Raji (cell line): ENCODE results near the gene AGAP1.

ENCODE experiments used
- POLR2A ChIP-seq: IDR thresholded peaks from 2 replicates; pipeline ENCODE4 v1.6.1; 2011; ENCODE audit warnings: low read depth, low read length, control low read depth; ENCODE audit not compliant: insufficient read depth

The AGAP1 gene

GRCh38 chr2:235747001-235747785 is 253.3 kb downstream of the AGAP1 start:
- TF ChIP-seq POLR2A: no peak

- no peak for TF ChIP-seq POLR2A
These were observed 253.9 kb downstream of the AGAP1 start for GRCh38 chr2:235747786-235748091.

DNA sequence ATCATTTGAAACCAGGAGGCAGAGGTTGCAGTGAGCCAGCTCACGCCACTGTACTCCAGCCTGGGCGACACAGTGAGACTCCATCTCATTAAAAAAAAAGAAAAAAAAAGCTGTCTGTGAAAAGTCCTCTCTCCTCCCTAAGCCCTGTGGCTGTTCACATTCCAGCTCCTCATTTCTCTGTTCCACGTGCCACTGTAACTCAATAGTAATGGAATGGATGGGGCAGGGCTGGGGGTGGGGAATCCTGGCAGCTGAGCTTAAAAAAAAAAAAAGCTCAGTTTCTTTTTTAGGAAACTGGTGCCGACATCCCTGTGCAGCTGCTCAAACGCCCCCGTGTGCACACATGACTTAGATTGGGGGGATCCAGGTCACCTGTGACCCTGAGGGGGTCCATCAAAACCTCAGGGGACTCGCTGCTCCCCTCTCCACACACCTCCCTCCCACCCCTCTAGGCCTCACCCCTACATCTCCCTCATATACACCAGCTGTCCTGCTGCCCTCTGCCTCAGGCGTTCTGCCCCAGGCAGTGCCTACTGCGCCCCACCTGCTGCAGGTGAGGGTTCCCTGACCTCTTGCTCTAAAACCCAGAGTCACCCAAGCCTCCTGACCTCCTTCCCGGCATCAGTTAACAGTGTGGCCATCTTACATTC is 255.4 kb downstream of the AGAP1 start:
- no peak for TF ChIP-seq POLR2A

DNA sequence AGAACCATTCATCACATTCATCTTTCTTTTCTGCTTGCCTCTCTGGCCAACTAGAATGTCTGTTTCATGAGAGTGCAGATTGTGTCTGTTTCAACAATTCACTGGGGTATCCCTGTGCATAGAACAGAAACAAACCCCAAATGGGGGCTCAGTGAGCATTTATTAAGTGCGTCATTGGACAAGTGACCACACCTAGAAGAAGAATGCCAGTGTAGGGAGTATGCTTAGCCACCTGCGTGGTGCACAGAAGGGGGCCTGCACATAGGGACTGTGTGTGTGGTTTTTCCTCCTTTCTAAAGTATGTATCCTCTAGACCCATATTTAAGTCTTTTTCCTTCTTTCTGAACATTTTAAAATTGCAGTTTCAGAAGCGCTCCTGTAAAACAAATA is 255.9 kb downstream of the AGAP1 start:
- TF ChIP-seq POLR2A: no peak

GRCh38 chr2:235752846-235753245 is 259.0 kb downstream of the AGAP1 start:
- TF ChIP-seq POLR2A: no peak

GRCh38 chr2:235754357-235755207 is 260.7 kb downstream of the AGAP1 start:
- TF ChIP-seq POLR2A: no peak

GRCh38 chr2:235756491-235756890 is 262.6 kb downstream of the AGAP1 start:
- no peak for TF ChIP-seq POLR2A

DNA sequence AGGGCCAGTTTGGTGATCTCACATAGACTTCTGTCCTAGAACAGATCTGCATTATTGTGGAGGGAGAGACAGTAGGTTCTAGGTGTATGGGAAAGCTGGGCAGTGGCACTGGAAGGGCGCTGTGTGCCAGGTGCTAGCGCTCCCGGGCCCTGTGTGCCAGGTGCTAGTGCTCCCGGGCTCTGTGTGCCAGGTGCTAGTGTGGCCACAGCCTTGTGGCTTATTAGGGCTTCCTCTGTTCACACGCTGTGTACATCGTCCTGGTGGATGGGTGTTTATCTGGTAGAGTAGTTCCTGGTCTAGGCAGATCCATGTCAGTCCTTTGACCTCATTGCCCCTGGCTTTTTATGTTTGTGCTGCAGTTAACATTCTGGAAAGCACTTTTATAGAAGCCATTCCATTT is 263.4 kb downstream of the AGAP1 start:
- TF ChIP-seq POLR2A: no peak

- TF ChIP-seq POLR2A: no peak
These were observed 263.8 kb downstream of the AGAP1 start for GRCh38 chr2:235757640-235758039.

GRCh38 chr2:235762832-235763598 is 269.2 kb downstream of the AGAP1 start:
- no peak for TF ChIP-seq POLR2A

GRCh38 chr2:235763816-235764215 is 270.0 kb downstream of the AGAP1 start:
- TF ChIP-seq POLR2A: no peak

DNA sequence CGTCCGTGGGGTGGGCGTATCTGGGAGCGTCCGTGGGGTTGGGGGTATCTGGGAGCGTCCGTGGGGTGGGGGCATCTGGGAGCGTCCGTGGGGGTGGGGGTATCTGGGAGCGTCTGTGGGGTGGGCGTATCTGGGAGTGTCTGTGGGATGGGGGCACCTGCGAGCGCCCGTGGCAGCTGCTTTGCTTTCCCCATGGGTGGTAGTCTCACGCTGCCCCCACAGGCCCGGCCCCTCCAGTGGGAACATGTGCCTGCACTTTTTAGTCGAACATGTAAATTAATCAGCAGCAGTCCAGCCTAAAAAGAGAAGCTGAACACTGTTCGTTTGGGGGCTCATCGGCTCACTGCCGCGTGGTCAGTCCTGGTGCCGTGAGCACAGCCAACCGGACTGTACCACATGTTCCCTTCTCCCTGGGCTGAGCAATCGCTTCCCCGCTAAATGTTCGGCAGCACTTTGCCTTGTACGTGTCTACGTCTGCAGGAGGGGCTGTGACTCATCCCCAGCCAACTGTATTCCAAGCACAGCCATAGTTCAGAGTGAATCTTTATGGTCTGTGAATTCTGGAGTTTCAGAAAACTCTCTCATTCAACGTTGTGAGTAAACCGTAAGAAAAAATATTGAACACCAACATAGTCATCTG is 271.5 kb downstream of the AGAP1 start:
- no peak for TF ChIP-seq POLR2A

DNA sequence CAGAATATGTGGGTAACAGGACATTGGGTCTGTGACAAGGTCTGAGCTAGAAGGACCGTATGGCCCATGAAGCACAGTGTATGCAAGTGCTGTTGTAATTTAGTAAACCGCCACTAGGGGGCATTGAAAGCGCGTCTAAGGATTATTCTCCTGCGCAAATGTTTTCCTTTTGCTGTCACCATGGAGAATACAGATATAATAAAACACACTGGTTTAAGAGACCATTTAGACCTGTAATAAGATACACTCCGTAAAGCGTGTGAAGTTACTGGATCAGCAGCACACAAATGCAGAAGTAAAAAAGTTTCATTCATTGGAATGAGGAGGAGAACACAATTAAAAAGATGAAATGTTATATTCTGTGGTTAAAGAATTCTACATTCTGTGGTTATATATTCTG is 272.4 kb downstream of the AGAP1 start:
- no peak for TF ChIP-seq POLR2A

- TF ChIP-seq POLR2A: no peak
These were observed 274.8 kb downstream of the AGAP1 start for GRCh38 chr2:235768606-235769005.

- TF ChIP-seq POLR2A: no peak
These were observed 275.2 kb downstream of the AGAP1 start for GRCh38 chr2:235769046-235769445.
